ENCODE data around the gene ANKRD36C.
"Not testable (repeated sequence)": the region's sequence is repeated elsewhere in the genome, so short reads cannot be mapped to it uniquely, and the experiment has no call there.

ANKRD36C gene

DNA sequence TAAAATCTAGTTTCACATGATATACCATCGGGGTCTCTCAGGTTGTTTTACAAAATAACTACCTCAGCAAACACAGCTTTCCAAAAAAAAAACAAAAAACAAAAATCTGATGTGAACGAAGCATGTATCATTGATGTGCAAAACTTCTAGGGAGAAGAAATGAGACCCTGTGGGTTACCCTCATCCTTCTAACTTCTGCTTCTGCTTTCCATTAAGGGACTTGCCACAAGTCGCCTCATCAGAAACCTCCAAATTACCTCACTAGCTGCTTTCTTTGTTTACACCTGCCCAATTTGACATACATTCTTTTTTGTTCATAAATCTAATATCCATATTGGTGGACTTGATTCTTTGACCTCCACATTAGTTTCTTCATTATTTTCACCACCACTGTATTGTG lies 60.9 kb downstream of the ANKRD36C start:
- not testable (repeated sequence) for H3K4me3 Mint-ChIP-seq; H3K4me1 Mint-ChIP-seq (ENCODE audit: low read depth); H3K9me3 Mint-ChIP-seq; H3K27ac Mint-ChIP-seq; H3K27me3 Mint-ChIP-seq (ENCODE audit: low read depth); DNase-seq (ENCODE audit: low spot score)
- peaks cover 35% of the 10 kb centered on the region for H3K36me3 Mint-ChIP-seq (ENCODE audit: low read depth)

DNA sequence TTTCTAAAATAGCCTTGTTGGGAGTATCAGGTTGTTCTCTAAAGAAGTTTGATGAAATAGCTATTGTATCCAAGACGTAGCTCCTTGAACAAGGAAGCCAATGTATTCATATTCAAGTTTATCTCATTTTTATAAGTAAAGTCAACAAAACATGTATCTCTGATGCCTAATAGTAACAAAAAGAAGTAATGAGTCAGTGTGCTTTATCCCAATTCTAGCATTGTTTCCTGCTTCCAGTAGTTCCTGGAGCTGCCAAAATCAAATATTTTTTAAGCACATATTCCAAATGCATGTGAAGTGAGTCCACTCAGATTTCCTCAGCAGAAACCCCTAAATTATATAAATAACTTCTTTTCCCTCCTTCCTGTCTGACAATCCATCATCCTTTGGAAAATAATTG lies 74.6 kb downstream of the ANKRD36C start:
- peaks cover 57% of the 10 kb centered on the region for H3K36me3 Mint-ChIP-seq (ENCODE audit: low read depth)
- not testable (repeated sequence) for H3K4me1 Mint-ChIP-seq (ENCODE audit: low read depth); H3K27me3 Mint-ChIP-seq (ENCODE audit: low read depth); H3K27ac Mint-ChIP-seq; H3K9me3 Mint-ChIP-seq; H3K4me3 Mint-ChIP-seq; DNase-seq (ENCODE audit: low spot score)

DNA sequence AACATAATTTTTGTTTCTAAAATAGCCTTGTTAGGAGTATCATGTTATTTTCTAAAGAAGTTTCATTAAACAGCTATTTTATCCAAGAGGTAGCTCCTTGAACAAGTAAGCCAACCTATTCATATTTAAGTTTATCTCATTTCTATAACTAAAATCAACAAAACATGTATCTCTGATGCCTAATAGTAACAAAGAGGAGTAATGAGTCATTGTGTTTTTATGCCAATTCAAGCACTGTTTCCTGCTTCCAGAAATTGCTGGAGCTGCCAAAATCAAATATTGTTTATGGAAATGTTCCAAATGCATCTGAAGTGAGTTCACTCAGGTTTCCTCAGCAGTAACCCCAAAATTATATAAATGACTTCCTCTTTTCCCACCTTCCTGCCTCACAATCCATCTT lies 76.5 kb downstream of the ANKRD36C start:
- not testable (repeated sequence) for H3K27ac Mint-ChIP-seq; H3K27me3 Mint-ChIP-seq (ENCODE audit: low read depth); H3K9me3 Mint-ChIP-seq; H3K4me3 Mint-ChIP-seq; H3K4me1 Mint-ChIP-seq (ENCODE audit: low read depth); DNase-seq (ENCODE audit: low spot score)
- peaks cover 51% of the 10 kb centered on the region for H3K36me3 Mint-ChIP-seq (ENCODE audit: low read depth)

DNA sequence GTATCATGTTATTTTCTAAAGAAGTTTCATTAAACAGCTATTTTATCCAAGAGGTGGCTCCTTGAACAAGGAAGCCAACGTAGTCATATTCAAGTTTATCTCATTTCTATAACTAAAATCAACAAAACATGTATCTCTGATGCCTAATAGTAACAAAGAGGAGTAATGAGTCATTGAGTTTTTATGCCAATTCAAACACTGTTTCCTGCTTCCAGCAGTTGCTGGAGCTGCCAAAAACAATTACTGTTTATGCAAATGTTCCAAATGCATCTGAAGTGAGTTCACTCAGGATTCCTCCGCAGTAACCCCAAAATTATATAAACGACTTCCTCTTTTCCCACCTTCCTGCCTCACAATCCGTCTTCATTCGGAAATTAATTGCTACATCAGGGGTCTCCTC lies 80.2 kb downstream of the ANKRD36C start:
- H3K36me3 Mint-ChIP-seq (ENCODE audit: low read depth) = peaks cover 35% of the 10 kb centered on the region
- not testable (repeated sequence) for DNase-seq (ENCODE audit: low spot score)

DNA sequence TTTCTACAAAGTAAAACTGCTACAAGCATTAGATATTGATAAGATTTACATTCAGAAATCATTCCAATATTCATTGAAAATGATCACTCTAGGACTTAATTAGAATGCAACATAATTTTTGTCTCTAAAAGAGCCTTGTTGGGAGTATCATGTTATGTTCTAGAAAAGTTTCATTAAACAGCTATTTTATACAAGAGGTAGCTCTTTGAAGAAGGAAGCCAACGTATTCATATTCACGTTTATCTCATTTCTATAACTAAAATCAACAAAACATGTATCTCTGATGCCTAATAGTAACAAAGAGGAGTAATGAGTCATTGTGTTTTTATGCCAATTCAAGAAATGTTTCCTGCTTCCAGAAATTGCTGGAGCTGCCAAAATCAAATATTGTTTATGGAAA lies 97.2 kb downstream of the ANKRD36C start:
- H3K27ac Mint-ChIP-seq; DNase-seq (ENCODE audit: low spot score): not testable (repeated sequence)

More for the DNA sequence above, 80.2 kb downstream of the ANKRD36C start:
- H3K9me3 Mint-ChIP-seq; H3K4me3 Mint-ChIP-seq; H3K27ac Mint-ChIP-seq; H3K27me3 Mint-ChIP-seq (ENCODE audit: low read depth); H3K4me1 Mint-ChIP-seq (ENCODE audit: low read depth): not testable (repeated sequence)

DNA sequence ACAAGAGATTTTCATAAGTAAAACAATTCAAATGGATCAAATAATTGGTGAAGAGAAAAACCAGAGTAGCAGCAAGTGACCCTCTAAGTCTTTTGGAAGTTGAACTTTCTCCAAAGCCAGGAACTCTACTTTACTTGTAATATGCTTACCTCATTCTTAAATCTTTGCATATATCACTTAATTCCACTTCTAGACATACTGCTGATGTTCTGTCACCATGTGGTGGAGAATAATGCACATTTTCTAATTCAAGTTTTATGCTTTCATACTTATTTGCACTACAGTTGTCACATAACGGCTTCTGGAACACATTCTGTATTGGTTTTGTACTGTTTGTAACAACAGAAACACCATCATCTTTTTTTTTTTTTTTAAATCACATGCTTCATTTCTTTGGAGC lies 123.7 kb downstream of the ANKRD36C start:
- not testable (repeated sequence) for H3K27me3 Mint-ChIP-seq (ENCODE audit: low read depth); H3K9me3 Mint-ChIP-seq; H3K4me3 Mint-ChIP-seq; H3K4me1 Mint-ChIP-seq (ENCODE audit: low read depth); H3K27ac Mint-ChIP-seq; DNase-seq (ENCODE audit: low spot score)
- peaks cover 22% of the 10 kb centered on the region for H3K36me3 Mint-ChIP-seq (ENCODE audit: low read depth)

More for the DNA sequence above, 97.2 kb downstream of the ANKRD36C start:
- not testable (repeated sequence) for H3K4me1 Mint-ChIP-seq (ENCODE audit: low read depth); H3K9me3 Mint-ChIP-seq; H3K27me3 Mint-ChIP-seq (ENCODE audit: low read depth); H3K4me3 Mint-ChIP-seq
- H3K36me3 Mint-ChIP-seq (ENCODE audit: low read depth) = peaks cover 16% of the 10 kb centered on the region

DNA sequence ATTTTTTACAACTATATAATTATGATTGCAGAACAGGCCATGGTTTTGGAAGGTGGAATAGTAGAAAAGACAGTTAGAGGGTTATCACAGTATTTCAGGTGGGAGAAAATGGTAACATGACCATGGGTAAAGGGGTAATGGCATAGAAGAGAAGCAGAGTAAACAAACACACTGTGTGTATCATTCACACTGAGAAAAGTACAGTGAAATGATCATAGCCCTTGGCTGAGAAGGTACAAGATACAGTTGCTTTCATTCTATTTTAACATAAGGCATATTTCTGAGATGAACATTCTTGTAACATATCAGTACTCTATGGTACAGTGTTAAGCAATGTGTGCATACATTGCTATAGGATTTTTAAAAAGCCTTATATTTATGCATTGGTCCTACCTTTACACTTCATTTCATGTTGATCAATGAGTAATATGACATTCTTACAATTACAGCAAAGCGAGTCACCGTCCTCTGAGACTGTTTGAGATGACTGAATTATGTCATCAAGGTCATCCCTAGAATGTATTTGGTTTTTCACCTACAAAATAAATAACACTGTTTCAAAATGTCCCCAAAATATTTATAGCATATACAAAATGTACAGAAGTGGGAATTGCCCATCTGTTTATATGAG lies 124.5 kb downstream of the ANKRD36C start:
- peaks cover 16% of the 10 kb centered on the region for H3K36me3 Mint-ChIP-seq (ENCODE audit: low read depth)
- not testable (repeated sequence) for H3K27me3 Mint-ChIP-seq (ENCODE audit: low read depth); H3K9me3 Mint-ChIP-seq; DNase-seq (ENCODE audit: low spot score); H3K4me3 Mint-ChIP-seq; H3K4me1 Mint-ChIP-seq (ENCODE audit: low read depth); H3K27ac Mint-ChIP-seq

DNA sequence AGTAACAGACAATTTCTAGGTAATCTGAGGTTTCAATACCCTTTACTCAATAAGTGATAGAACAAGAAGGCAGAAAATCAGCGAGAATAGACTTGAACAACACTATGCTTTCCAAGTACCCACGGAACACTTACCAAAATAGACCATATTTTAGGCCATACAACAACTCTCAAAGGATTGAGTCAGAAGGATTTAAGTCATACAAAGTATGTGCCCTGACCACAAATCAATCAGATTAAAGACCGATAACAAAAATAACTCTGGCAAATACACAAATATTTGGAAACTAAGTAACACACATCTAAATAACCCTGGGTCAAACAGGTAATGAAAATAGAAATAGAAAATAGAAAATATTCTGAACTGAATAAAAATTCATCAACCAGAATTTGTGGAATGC lies 129.5 kb downstream of the ANKRD36C start:
- H3K27ac Mint-ChIP-seq; H3K27me3 Mint-ChIP-seq (ENCODE audit: low read depth); H3K4me3 Mint-ChIP-seq; H3K9me3 Mint-ChIP-seq; H3K36me3 Mint-ChIP-seq (ENCODE audit: low read depth); DNase-seq (ENCODE audit: low spot score); H3K4me1 Mint-ChIP-seq (ENCODE audit: low read depth): not testable (repeated sequence)

DNA sequence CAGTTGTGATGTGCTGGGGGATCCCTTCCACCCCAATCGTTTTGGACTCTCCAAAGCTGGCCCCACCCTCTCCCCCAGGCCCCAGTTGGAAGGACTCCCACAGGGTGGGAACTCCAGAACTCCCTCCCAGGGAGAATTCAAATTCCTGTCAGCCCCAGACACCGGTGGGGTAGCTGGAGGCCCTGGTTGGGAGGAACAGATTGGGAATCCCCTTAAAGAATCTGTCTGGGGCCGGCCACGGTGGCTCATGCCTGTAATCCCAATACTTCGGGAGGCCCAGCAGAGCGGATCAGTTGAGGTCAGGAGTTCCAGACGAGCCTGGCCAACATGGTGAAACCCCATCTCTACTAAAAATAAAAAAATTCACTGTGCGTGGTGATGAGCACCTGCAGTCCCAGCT lies 155.5 kb downstream of the ANKRD36C start:
- Mint-ChIP-seq H3K27me3 (ENCODE audit: low read depth) (no peaks in the 10 kb centered on the region), H3K9me3 (peaks cover 10% of the 10 kb centered on the region), H3K36me3 (ENCODE audit: low read depth) (peaks cover 56% of the 10 kb centered on the region), H3K4me1 (ENCODE audit: low read depth) (no peaks in the 10 kb centered on the region), H3K27ac (no peak overlapping the region), H3K4me3 (no peak overlapping the region)
- no peak for DNase-seq (ENCODE audit: low spot score)

DNA sequence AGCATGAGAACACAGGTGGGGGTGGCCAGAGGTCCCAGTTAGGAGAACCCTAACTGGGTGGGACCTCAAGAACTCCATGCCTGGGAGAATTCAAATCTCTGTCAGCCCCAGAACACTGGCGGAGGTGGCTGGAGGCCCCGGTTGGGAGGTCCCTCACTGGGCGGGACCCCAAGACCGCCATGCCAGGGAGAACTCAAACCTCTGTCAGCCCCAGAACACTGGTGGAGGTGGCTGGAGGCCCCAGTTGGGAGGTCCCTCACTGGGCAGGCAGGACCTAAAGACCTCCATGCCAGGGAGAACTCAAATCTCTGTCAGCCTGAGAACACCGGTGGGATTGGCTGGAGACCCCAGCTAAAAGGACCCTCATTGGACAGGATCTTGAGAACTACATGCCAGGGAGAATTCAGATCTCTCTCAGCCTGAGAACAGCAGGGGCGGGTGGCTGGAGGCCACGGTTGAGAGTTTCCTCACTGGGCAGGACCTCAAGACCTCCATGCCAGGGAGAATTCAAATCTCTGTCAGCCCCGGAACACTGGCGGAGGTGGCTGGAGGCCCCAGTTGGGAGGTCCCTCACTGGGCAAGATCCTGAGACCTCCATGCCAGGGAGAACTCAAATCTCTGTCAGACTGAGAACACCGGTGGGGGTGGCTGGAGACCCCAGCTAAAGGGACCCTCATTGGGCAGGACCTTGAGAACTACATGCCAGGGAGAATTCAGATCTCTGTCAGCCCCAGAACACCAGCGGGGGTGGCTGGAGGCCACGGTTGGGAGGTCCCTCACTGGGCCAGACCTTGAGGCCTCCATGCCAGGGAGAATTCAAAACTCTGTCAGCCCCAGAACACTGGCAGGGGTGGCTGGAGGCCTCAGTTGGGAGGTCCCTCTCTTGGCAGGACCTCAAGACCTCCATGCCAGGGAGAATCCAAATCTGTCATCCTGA lies 157.3 kb downstream of the ANKRD36C start:
- not testable (repeated sequence) for H3K27ac Mint-ChIP-seq; H3K27me3 Mint-ChIP-seq (ENCODE audit: low read depth); H3K4me1 Mint-ChIP-seq (ENCODE audit: low read depth); DNase-seq (ENCODE audit: low spot score); H3K4me3 Mint-ChIP-seq
- peaks cover 22% of the 10 kb centered on the region for H3K9me3 Mint-ChIP-seq
- H3K36me3 Mint-ChIP-seq (ENCODE audit: low read depth) = peaks cover 67% of the 10 kb centered on the region

DNA sequence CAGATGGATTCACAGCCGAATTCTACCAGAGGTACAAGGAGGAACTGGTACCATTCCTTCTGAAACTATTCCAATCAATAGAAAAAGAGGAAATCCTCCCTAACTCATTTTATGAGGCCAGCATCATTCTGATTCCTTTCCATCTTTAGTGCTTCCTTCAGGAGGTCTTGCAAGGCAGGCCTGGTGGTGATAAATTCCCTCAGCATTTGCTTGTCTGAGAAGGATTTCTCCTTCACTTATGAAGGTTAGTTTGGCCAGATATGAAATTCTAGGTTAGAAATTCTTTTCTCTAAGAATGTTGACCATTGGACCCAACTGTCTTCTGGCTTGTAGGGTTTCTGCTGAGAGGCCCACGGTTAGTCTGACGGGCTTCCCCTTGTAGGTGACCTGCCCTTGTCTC lies 167.4 kb downstream of the ANKRD36C start:
- peaks cover 53% of the 10 kb centered on the region for H3K9me3 Mint-ChIP-seq
- not testable (repeated sequence) for DNase-seq (ENCODE audit: low spot score); H3K27ac Mint-ChIP-seq; H3K4me1 Mint-ChIP-seq (ENCODE audit: low read depth); H3K27me3 Mint-ChIP-seq (ENCODE audit: low read depth); H3K4me3 Mint-ChIP-seq
- H3K36me3 Mint-ChIP-seq (ENCODE audit: low read depth) = peaks cover 29% of the 10 kb centered on the region

DNA sequence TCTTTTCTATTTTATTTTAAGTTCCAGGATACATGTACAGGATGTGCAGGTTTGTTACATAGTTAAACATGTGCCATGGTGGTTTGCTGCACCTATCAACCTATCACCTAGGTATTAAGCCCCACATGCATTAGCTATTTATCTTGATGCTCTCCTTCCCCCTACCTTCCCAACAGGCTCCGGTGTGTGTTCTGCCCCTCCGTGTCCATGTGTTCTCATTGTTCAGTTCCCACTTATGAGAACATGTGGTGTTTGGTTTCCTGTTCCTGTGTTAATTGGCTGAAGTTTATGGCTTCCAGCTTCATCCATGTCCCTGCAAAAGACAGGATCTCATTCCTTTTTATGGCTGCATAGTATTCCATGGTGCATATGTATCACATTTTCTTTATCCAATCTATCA lies 174.1 kb downstream of the ANKRD36C start:
- peaks cover 62% of the 10 kb centered on the region for H3K9me3 Mint-ChIP-seq
- not testable (repeated sequence) for H3K27me3 Mint-ChIP-seq (ENCODE audit: low read depth)

DNA sequence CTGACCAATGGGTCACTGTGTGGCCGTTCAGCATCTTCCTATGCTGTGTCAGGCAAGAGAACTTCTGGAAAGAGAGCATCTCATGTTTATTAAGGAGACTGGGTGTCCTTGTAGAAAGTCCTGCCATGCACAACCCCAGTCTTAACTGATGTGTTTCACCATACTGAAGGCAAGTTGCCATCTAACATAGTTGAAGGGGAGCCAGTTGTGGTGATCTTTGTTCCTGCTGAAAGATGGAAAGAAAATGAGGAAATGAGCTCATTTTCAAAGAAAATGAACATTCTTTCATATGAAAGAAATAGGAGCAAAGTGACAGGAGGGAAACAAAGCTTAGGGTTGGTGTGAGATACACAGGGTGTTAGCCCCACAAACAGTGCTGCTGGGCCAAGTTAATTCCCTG lies 178.3 kb downstream of the ANKRD36C start:
- not testable (repeated sequence) for H3K4me1 Mint-ChIP-seq (ENCODE audit: low read depth); H3K27ac Mint-ChIP-seq; DNase-seq (ENCODE audit: low spot score); H3K27me3 Mint-ChIP-seq (ENCODE audit: low read depth); H3K4me3 Mint-ChIP-seq
- H3K36me3 Mint-ChIP-seq (ENCODE audit: low read depth) = peaks cover 37% of the 10 kb centered on the region
- H3K9me3 Mint-ChIP-seq = peaks cover 42% of the 10 kb centered on the region

More for the DNA sequence above, 174.1 kb downstream of the ANKRD36C start:
- H3K4me1 Mint-ChIP-seq (ENCODE audit: low read depth); H3K4me3 Mint-ChIP-seq; DNase-seq (ENCODE audit: low spot score); H3K27ac Mint-ChIP-seq: not testable (repeated sequence)
- H3K36me3 Mint-ChIP-seq (ENCODE audit: low read depth) = peaks cover 40% of the 10 kb centered on the region

DNA sequence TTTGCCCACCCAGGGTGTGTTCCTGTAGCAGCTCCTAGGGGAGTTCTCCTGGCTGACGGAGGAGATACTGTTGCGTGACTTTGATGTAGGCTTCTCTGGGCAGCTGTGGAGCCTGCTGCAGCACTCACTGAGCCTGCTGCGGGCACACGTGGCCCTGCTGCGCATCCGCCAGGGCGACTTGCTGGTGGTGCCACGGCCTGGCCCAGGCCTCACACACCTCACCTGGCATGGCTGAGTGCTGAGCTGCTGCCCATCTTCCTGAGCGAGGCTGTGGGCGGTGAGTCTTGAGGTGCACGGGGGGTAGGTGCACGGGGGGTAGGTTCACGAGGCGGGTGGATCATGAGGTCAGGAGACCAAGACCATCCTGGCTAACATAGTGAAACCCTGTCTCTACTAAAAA lies 191.7 kb downstream of the ANKRD36C start:
- Mint-ChIP-seq H3K27me3 (ENCODE audit: low read depth) (no peaks in the 10 kb centered on the region), H3K4me3 (no peak overlapping the region), H3K4me1 (ENCODE audit: low read depth) (no peaks in the 10 kb centered on the region), H3K9me3 (peaks cover 10% of the 10 kb centered on the region), H3K36me3 (ENCODE audit: low read depth) (peaks cover 6% of the 10 kb centered on the region), H3K27ac (no peak overlapping the region)
- no peak for DNase-seq (ENCODE audit: low spot score)
